Osteoblast (primary cell): ENCODE data around the gene PLXDC2. TPM values are rescaled to one million over a fixed set of nuclear protein-coding genes. Genes with fewer than 3 reads are reported as not detected.

Experiments
- DNase-seq: peaks from one replicate; pipeline ENCODE4 v3.0.0; 2011; ENCODE audit warnings: low spot score, mixed read lengths; ENCODE audit not compliant: insufficient read length; ENCODE audit errors: missing footprints
- H2AFZ ChIP-seq: 2 replicates; pipeline ENCODE4 v1.6.0; 2011; ENCODE audit warnings: mild to moderate bottlenecking, low read length
- H3K27ac ChIP-seq: 2 replicates; pipeline ENCODE4 v1.5.1; 2011; ENCODE audit warnings: mild to moderate bottlenecking, low read depth, low read length, moderate library complexity
- H3K27me3 ChIP-seq: 2 replicates; pipeline ENCODE4 v1.6.0; 2012; ENCODE audit warnings: mild to moderate bottlenecking, control low read depth, inconsistent platforms, low read length, moderate library complexity; ENCODE audit not compliant: insufficient read depth
- H3K36me3 ChIP-seq: 2 replicates; pipeline ENCODE4 v1.5.1; 2011; ENCODE audit warnings: mild to moderate bottlenecking, low read length, control low read depth, moderate library complexity; ENCODE audit not compliant: insufficient read depth
- H3K4me1 ChIP-seq: 2 replicates; pipeline ENCODE4 v1.5.1; 2011; ENCODE audit warnings: mild to moderate bottlenecking, low read length, control low read depth, moderate library complexity; ENCODE audit not compliant: insufficient read depth
- H3K4me2 ChIP-seq: 2 replicates; pipeline ENCODE4 v1.6.0; 2011; ENCODE audit warnings: mild to moderate bottlenecking, low read length; ENCODE audit not compliant: insufficient read depth
- H3K4me3 ChIP-seq: fragments of 200-600 bp; sonication (generic); 3 replicates; pipeline ENCODE4 v1.5.1; 2012; ENCODE audit warnings: mild to moderate bottlenecking, low read length, inconsistent platforms; ENCODE audit not compliant: insufficient read depth
- H3K79me2 ChIP-seq: 2 replicates; pipeline ENCODE4 v1.6.0; 2012; ENCODE audit warnings: mild to moderate bottlenecking, low read length, control low read depth, inconsistent platforms; ENCODE audit not compliant: insufficient read depth
- H3K9me3 ChIP-seq: 2 replicates; pipeline ENCODE4 v1.5.1; 2011; ENCODE audit warnings: low read depth, low read length, control low read depth
- H4K20me1 ChIP-seq: 2 replicates; pipeline ENCODE4 v1.6.0; 2012; ENCODE audit warnings: mild to moderate bottlenecking, low read length, control low read depth; ENCODE audit not compliant: insufficient read depth
- total RNA-seq: library from RNA; depleted of rRNA; stranded (reverse); fragments of >200 nt; gene quantifications from 2 replicates; pipeline ENCODE4 v1.2.3, GENCODE V29; 2012
- TF ChIP-seq, protein P1 (sequence below): IDR thresholded peaks from 2 replicates; pipeline ENCODE4 v1.5.1; 2011; ENCODE audit warnings: mild to moderate bottlenecking, low read depth, low read length, moderate library complexity; ENCODE audit errors: extremely low read depth

PLXDC2 gene
- total RNA-seq, 1 donor, result 63.3 TPM

DNA sequence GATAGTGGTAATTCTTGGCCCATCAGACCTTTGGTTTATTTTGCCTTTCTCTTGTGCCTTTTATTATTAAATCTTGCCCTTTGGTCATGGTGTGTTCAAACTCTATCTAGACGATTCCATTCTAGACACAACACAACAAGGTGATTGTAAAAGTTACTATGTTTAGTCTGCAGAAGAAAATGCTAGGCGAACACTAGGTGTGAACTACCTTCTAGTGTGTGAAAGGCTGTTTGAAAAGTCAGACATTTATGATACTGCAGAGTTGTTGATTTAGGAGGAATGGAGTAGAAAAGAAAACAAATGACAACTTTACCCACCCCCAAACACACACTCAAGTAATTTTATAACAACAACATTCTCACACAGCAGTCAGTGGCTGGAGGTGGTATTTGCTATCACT lies 103.4 kb downstream of the PLXDC2 start:
- Histone ChIP-seq H3K4me2 (no peak overlapping the region), H3K79me2 (no peaks in the 10 kb centered on the region), H4K20me1 (no peaks in the 10 kb centered on the region)

DNA sequence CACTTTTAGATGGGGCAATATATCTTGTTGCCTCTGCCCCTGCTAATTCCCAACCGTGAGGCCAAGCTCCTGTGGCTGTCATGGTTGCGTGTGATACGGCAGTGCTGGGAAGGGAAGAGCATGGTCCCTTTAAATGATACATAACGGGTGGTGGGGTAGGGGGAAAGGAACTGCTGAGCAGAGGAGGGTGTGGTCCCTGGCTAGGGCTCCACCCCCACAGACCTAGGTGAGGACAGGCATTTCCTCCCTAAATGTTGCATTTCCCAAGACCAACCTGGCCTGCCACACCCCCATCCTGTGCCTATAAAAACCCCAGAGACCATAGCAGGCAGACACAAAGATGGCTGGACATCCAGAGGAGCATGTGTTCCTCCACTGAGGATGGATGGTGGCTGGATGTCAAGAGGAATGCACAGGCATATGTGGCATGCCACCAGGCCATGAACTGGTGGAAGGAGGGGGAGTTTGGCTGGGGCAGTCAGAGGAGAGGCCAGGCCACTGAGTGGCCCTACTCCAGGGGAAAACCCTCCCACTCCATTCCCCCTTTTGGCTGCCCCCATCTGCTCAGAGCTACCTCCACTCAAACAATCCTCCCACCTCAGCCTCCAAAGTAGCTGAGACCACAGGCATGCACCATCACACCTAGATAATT lies 104.0 kb downstream of the PLXDC2 start:
- H3K4me1 ChIP-seq, result peaks cover 27% of the 10 kb centered on the region
- H2AFZ ChIP-seq, result no peak overlapping the region
- no peak overlapping the region for H3K27ac ChIP-seq
- H3K4me2 ChIP-seq, result no peak overlapping the region
- H3K27me3 ChIP-seq, result no peaks in the 10 kb centered on the region
- DNase-seq, result no peak
- H3K9me3 ChIP-seq, result no peaks in the 10 kb centered on the region
- H3K4me3 ChIP-seq, result no peak overlapping the region
- no peaks in the 10 kb centered on the region for H3K79me2 ChIP-seq
- H4K20me1 ChIP-seq, result no peaks in the 10 kb centered on the region
- TF ChIP-seq, protein P1, sequence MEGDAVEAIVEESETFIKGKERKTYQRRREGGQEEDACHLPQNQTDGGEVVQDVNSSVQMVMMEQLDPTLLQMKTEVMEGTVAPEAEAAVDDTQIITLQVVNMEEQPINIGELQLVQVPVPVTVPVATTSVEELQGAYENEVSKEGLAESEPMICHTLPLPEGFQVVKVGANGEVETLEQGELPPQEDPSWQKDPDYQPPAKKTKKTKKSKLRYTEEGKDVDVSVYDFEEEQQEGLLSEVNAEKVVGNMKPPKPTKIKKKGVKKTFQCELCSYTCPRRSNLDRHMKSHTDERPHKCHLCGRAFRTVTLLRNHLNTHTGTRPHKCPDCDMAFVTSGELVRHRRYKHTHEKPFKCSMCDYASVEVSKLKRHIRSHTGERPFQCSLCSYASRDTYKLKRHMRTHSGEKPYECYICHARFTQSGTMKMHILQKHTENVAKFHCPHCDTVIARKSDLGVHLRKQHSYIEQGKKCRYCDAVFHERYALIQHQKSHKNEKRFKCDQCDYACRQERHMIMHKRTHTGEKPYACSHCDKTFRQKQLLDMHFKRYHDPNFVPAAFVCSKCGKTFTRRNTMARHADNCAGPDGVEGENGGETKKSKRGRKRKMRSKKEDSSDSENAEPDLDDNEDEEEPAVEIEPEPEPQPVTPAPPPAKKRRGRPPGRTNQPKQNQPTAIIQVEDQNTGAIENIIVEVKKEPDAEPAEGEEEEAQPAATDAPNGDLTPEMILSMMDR, result no peak
- no peaks in the 10 kb centered on the region for H3K36me3 ChIP-seq

More for the DNA sequence above, 103.4 kb downstream of the PLXDC2 start:
- no peak for DNase-seq
- Histone ChIP-seq H3K4me1 (peaks cover 27% of the 10 kb centered on the region), H3K36me3 (no peaks in the 10 kb centered on the region), H3K9me3 (no peaks in the 10 kb centered on the region), H3K27me3 (no peaks in the 10 kb centered on the region), H3K4me3 (no peak overlapping the region), H3K27ac (no peak overlapping the region), H2AFZ (no peak overlapping the region)
- TF ChIP-seq, protein P1, result no peak

DNA sequence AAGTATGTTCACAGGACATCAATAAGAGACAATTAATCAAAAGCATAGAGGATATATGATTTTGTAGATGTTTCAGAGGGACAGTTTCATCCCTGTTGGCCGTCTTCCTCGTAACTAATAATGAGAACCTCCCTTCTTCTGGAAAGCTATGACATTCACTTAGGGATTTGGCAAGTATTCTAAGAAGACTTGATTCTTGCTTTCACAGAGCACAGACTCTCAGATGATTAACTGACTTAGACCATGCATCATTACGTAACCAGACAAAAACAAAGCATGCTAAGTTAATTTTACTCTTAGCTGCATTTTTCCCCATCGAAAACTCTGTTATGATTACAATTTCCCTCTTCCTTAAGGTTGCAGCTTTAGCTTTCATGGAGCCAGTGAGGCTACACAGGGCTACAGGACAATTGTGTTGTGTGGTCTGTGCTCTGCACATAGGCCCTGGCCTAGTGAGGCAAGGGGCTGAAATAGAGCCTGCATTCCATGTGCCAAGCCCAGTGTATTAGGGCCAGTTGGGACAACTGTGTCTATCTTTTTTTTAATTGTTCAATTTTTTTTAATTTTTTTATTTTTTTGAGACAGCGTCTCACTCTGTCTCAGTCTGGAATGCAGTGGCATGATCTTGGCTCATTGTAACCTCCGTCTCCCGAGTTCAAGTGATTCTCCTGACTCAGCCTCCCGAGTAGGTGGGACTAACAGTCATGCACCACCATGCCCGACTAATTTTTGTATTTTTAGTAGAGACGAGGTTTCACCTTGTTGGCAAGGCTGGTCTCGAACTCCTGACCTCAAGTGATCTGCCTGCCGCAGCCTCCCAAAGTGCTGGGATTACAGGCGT lies 105.3 kb downstream of the PLXDC2 start:
- no peaks in the 10 kb centered on the region for H3K9me3 ChIP-seq
- TF ChIP-seq, protein P1, result no peak
- no peaks in the 10 kb centered on the region for H4K20me1 ChIP-seq
- no peaks in the 10 kb centered on the region for H3K36me3 ChIP-seq
- no peak overlapping the region for H3K4me3 ChIP-seq
- peaks cover 27% of the 10 kb centered on the region for H3K4me1 ChIP-seq
- H3K27me3 ChIP-seq, result no peaks in the 10 kb centered on the region
- H2AFZ ChIP-seq, result peak overlapping the region; percentile 26
- no peaks in the 10 kb centered on the region for H3K79me2 ChIP-seq
- H3K27ac ChIP-seq, result peak overlapping the region; percentile 83
- H3K4me2 ChIP-seq, result peak overlapping the region; percentile 72
- peak; percentile 39 for DNase-seq

DNA sequence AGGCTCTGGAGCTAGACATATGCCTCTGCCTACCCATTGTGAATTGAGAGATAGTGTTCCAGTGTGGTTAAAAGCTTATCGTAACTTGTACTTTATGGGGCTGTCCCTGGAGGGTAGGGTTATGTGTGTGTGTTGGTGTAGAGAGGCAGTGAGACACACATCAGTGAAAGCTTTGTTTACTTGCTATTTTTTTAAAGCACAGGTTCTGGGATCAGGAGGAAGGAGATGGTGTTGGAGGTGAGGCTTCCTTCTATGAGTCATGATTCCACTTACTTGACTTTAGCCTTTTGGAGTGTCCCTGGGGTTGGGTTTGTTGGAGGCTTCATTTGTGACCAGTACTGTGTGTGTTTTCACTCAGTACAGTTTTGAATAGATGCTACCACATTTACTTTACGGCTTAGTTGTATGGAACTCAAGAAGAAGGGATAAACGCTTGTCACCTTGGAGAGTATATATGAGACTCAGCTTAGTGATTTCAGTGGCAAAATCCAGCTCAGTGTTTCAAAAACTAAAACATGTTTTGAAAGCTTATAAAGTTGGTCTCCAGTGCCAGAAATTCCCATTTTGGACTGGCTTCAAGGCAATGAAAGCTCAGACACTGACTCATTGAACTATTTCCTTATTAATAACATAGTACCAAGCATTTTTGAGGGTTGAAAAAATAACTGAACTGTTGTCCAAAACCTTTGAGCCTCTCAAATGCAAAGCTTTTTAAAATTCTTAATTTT lies 106.2 kb downstream of the PLXDC2 start:
- Histone ChIP-seq H3K36me3 (no peaks in the 10 kb centered on the region), H3K79me2 (no peaks in the 10 kb centered on the region), H2AFZ (peak overlapping the region; percentile 26), H3K4me3 (peak overlapping the region; percentile 38), H4K20me1 (no peaks in the 10 kb centered on the region), H3K4me1 (peaks cover 27% of the 10 kb centered on the region), H3K9me3 (no peaks in the 10 kb centered on the region), H3K27me3 (no peaks in the 10 kb centered on the region), H3K27ac (peak overlapping the region; percentile 83), H3K4me2 (peak overlapping the region; percentile 72)
- peak; percentile 71 for DNase-seq
- TF ChIP-seq, protein P1, result no peak
